Measurements from ENCODE around the gene LYST.

- TF ChIP-seq CTCF (IDR thresholded peaks at IDR 0.05; ENCODE audit: low read length) (no peak), EZH2 (optimal IDR thresholded peaks at IDR 0.05; ENCODE audit: low read depth, low read length) (no peak), EZH2phosphoT487 (IDR thresholded peaks at IDR 0.05; ENCODE audit: low read length) (no peak)
Observed at GRCh38 chr1:235722858-235723257, 143.8 kb downstream of the LYST start.

Measured in MM.1S (cell line).